ENCODE measurements around the gene TBX21.

DNA sequence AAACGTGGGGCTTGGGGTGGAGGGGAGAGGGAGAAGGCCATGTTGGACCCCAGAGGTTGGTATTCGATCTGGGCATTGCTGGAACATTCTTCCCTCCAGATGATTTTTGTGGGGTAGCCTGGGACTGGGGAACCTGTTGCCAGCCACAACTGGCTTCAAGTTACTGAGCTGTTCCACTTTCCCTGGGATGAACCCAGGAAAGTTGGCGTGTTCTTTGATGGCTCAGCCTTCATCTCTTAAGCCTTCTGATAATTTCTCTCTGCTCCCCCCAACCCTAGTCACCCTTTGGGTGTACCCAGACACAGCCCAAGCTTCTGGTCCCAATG is 2.1 kb downstream of the TBX21 start:
- TF ChIP-seq POLR2A (IDR thresholded peaks at IDR 0.05): no peak
- no peak for TF ChIP-seq CTCF (IDR thresholded peaks at IDR 0.05)
- TF ChIP-seq POLR2AphosphoS5 (IDR thresholded peaks at IDR 0.05): no peak

All from sigmoid colon (tissue), 4 donors.